ENCODE measurements around the gene MYO5B.

Gene MYO5B

GRCh38 chr18:49961271-49961670, 233.7 kb downstream of the MYO5B start:
- no peak for DNase-seq

- DNase-seq: no peak
Observed at GRCh38 chr18:49960376-49960775, 234.6 kb downstream of the MYO5B start.

GRCh38 chr18:49959176-49959575, 235.8 kb downstream of the MYO5B start:
- DNase-seq: no peak

- no peak for DNase-seq
Observed at GRCh38 chr18:49955263-49955662, 239.7 kb downstream of the MYO5B start.

- no peak for DNase-seq
Observed at GRCh38 chr18:49953391-49953790, 241.6 kb downstream of the MYO5B start.

GRCh38 chr18:49949951-49950395, 245.0 kb downstream of the MYO5B start:
- no peak for DNase-seq

- DNase-seq: no peak
Observed at GRCh38 chr18:49948975-49949374, 246.0 kb downstream of the MYO5B start.

GRCh38 chr18:49944663-49945062, 250.3 kb downstream of the MYO5B start:
- no peak for DNase-seq

DNA sequence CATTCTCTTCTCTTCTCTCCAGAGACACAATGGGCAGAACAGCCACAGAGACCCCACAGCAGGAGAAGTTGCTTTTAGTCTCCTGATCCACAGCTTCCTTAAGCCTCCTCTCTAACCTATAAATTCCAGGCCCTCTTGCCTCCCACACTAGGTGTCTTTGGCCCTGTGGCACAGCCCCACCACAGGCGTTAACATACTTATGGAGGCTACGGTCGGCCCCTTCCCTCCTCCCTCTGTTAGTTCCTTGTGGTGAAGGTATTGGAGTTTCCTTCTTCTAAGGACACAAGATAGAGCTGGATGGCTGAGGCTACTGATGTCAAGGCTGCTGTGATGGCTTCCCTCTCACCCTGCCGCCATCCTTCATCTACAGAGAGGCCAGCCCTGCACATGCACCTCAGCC, 258.1 kb downstream of the MYO5B start:
- no peak for DNase-seq

DNA sequence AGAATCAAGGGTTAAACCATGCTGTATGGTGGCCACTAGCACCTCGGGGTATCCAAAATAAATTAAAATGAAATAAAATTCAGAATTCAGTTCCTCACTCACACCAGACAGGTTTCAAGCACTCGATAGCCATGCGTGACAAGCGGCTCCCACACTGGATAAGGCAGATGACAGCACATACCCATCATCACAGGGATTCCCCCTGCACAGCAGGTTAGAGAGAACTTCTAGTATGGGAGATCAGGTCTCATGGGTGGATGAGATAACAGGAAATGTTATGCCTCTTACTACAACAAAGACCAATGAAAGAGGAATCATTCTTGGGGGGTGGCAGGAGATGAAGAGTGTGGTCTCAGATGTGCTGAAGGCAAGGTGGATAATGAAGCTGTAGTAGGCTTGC, 259.7 kb downstream of the MYO5B start:
- DNase-seq: no peak

DNA sequence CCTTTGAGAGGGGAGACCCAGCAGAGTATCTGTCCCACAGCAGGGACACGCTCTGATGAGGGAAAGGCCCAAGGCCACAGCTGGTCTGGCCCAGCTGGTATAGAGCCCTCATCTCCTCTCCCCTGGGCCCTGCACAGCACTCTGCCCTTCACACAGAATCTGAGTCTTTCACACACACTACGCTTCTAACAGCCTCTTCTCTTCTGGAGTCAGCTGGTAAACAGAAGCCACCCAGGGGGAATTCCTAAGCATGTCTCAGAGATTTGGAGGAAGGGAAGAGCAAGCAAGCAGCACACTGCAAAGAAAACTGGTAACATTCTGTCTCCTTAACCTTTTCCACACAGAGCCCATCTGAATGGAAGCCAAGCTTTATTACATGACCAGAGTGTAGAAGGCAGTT, 260.5 kb downstream of the MYO5B start:
- no peak for DNase-seq

DNA sequence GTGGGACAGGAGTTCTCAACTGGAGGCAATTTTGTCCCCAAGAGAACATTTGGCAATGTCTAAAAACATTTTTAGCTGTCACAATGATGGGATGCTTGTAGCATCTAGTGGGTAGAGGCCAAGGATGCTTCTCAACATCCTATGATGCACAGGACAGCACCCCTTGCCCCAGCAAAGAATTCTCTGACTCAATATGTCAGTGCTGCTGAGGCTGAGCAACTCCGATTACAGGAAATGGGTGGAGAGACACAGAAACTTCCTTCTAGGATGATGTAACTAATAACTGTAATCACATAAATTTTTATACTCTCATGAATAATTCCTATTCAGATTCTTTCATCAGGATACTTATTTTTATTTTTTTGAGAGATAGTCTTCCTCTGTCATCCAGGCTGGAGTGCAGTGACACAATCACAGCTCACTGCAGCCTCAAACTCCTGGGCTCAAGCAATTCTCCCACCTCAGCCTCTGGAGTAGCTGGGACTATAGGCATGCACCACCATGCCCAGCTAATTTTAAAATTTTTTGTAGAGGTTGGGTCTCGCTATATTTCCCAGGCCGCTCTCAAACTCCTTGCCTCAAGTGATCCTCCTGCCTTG, 261.3 kb downstream of the MYO5B start:
- DNase-seq: no peak

- DNase-seq: no peak
Observed at GRCh38 chr18:49931760-49932159, 263.2 kb downstream of the MYO5B start.

DNA sequence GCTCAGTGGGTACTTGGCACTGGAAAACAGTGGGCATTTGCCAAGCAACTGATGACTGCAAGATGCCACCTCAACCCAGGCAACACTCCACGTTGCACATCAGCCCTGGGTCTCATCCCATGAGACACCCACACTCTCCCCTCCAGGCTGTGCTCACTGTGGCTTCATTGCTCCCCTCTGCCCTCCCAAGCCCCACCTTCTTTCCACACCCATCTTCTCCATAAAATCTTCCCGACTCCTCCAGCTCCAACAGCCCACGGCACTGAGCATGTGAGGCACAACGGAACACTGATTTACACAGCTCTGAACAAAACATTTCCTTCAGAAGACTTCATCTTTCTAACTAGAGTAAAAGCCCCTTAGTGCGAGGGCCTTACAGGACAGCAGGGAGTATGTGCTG, 263.8 kb downstream of the MYO5B start:
- DNase-seq: no peak

DNA sequence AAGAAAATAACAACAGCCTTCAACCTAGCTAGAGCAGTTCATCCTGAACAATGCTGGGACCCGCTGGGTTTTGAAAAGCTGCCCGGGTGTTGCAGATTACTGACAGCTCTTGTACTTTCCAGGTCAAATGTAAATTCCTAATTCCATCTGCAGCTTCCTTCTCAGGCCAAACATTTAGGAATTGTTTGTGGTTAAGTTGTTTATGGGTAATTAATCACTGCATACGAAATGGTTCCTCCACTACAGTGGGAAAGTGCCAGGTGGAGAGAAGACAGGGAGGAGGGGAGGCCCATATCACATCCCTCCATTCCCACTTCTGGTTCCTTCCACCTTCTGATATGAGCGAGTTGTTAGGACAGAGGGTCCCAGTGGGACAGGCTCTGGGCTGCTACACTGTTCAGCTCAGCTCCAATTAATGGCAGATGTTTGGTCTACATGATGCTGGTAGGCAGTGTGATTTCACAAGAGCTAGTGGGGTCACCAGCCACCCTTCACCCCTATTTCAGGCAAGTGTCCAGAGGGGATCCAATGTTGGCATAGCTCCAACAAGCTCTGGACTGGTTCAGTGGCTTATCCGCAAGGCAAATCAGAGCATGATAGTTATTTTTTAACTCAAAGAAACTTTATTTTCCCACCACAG, 268.7 kb downstream of the MYO5B start:
- no peak for DNase-seq

GRCh38 chr18:49924293-49924983, 270.5 kb downstream of the MYO5B start:
- DNase-seq: no peak

GRCh38 chr18:49922228-49922627, 272.7 kb downstream of the MYO5B start:
- no peak for DNase-seq

GRCh38 chr18:49921318-49921985, 273.5 kb downstream of the MYO5B start:
- no peak for DNase-seq

DNA sequence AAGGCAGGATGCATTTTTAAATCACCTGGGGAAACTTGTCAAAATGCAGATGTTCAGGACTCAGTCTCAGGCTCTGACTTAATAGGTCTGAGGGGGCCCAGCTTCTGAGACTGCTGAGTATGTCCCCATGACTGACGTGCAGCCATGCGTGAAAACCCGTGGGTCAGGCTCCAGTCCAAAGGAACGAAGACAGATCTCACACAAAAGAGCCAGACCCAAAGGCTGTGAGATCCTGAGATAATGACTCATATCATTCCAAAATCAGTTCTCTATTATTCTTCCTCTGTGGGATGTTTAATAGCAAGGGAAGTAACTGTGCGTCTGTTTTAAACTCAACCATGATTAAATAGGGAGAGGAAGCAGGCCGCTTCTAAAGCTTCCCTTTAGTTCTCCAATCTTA, 274.2 kb downstream of the MYO5B start:
- no peak for DNase-seq

GRCh38 chr18:49917742-49918141, 277.2 kb downstream of the MYO5B start:
- no peak for DNase-seq

- DNase-seq: no peak
Observed at GRCh38 chr18:49915352-49915751, 279.6 kb downstream of the MYO5B start.

DNA sequence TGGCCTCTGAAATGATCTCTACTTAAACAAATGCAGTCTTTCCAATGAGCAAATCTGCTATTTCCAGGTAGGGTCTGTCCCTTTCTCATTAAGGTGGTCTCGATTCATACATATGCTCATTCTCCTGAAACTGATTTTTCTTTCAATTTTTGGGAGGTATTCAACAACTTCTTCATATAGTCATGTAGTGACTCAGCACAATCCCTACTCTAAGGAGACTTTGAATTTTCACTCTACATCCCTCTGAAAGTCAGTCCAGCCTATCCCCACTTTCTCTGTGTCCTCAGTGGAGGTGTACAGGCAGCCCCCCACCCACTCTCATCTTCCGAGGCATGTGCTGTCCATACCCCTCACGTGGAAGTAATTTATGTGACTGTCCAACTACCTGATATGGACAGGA, 281.7 kb downstream of the MYO5B start:
- DNase-seq: no peak

DNA sequence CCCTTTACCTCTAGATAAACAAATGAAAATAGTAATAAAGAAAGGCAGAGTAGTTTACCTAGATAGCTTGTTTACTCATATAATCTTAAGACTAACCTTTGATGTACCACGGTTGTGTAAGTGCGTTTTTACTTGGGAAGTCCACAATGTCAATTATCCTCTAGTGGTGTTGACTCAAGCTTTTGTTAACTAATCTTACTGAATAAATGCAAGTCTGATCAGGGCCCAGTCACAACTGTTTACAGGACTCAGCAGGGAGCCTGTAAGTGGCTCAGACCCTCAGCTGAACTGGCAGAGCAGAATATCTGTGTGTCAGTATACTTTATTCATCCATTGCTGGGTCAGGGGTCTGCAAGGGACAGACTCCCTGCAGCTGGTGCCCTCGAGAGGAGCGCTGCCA, 283.5 kb downstream of the MYO5B start:
- DNase-seq: no peak

DNA sequence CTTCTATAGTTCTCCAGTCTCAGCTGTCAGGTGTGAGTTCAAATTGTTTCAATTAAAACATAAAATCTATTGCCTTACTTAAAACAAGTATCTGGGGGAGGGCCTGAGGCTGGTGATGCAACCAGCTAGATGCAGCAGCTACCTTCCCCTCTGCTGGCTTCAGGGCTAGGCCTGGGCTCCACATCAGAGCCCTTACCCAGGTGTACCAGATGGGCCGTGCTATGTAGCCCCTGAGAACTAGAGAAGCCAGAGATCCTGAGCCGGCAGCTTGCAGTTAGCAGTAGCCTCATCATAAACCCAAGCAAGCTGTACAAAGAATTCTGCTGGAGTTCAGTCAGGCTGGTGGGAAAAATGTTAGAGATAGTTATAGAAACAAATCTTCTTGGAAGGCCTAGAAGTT, 284.0 kb downstream of the MYO5B start:
- DNase-seq: no peak

All from activated CD4-positive, CD25-positive, alpha-beta regulatory T cell treated with anti-CD3 and anti-CD28 coated beads, Interleukin-2, amount 50 U/mL, for 72 hours (primary cell).